ENCODE data around the gene ABHD3.

DNA sequence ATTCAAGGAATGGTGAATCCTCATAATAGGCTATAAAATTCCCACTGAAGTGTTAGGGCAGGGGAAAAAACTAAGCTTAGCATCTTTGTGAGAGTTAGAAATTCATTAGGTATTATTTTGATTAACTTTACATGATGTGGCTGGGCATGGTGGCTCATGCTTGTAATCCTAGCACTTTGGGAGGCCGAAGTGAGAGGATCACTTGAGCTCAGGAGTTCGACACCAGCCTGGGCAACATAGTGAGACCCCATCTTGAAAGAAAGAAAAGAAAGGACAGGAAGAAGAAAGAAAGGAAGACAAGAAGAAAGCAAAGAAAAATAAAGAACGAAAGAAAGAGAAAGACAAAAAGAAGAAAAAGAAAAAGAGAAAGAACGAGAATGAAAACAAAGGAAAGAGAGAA, 52.5 kb downstream of the ABHD3 start:
- TF ChIP-seq, protein P1, sequence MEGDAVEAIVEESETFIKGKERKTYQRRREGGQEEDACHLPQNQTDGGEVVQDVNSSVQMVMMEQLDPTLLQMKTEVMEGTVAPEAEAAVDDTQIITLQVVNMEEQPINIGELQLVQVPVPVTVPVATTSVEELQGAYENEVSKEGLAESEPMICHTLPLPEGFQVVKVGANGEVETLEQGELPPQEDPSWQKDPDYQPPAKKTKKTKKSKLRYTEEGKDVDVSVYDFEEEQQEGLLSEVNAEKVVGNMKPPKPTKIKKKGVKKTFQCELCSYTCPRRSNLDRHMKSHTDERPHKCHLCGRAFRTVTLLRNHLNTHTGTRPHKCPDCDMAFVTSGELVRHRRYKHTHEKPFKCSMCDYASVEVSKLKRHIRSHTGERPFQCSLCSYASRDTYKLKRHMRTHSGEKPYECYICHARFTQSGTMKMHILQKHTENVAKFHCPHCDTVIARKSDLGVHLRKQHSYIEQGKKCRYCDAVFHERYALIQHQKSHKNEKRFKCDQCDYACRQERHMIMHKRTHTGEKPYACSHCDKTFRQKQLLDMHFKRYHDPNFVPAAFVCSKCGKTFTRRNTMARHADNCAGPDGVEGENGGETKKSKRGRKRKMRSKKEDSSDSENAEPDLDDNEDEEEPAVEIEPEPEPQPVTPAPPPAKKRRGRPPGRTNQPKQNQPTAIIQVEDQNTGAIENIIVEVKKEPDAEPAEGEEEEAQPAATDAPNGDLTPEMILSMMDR (IDR thresholded peaks at IDR 0.05), result no peak
- no peak for TF ChIP-seq POLR2A (IDR thresholded peaks at IDR 0.05)

Measured in heart left ventricle (tissue), 13 donors.